ENCODE results near the gene GATA6. TPM values are rescaled to one million over a fixed set of nuclear protein-coding genes. Genes with fewer than 3 reads are reported as not detected.

GATA6 gene
- polyA plus RNA-seq, 4 donors, result 25.9 to 109 (median 32.4) TPM

DNA sequence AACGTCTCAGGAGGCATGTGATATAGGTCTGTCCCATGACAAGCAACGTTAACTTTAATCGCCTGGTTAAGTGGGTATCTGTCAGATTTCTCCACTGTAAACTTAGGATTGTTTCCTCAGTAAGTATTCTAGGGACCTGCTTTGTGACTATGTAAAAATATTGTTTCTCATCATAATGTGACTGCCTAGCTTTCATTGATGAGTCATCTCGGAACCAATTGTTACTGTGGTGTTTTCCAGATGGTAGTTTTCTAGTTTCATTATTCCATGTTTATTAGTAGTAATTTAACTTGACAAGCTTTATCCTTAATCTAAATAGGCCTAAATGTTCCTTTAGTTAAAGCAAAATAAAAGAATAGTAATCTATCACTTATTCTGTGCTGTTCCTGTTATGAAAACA is 28.2 kb upstream of the GATA6 start:
- H3K4me3 ChIP-seq (ENCODE audit: low read depth in 1 of 3, low read length in 3 of 3), result no peak overlapping the region
- H3K36me3 ChIP-seq (ENCODE audit: control insufficient read depth in 3 of 3, insufficient read depth in 2 of 3, low read depth in 1 of 3, low read length in 3 of 3), result peaks cover 0 to 2% (median 0%) of the 10 kb centered on the region in 3 donors
- FAIRE-seq (no peak), DNase-seq (no peak)
- no peaks in the 10 kb centered on the region for H3K27me3 ChIP-seq (ENCODE audit: control insufficient read depth in 3 of 3, insufficient read depth in 3 of 3, low read length in 3 of 3)
- H3K27ac ChIP-seq (ENCODE audit: low read depth in 1 of 3, low read length in 2 of 3), result no peak overlapping the region
- 77 to 88% (median 80%) methylated on average over 4 of the region's 4 CpGs for WGBS, 3 donors
- no peaks in the 10 kb centered on the region for H3K9me3 ChIP-seq (ENCODE audit: control insufficient read depth in 2 of 2, insufficient read depth in 1 of 2, low read depth in 1 of 2, low read length in 1 of 2)
- H3K4me1 ChIP-seq (ENCODE audit: control insufficient read depth in 3 of 3, insufficient read depth in 2 of 3, low read depth in 1 of 3, low read length in 2 of 3), result no peaks in the 10 kb centered on the region

DNA sequence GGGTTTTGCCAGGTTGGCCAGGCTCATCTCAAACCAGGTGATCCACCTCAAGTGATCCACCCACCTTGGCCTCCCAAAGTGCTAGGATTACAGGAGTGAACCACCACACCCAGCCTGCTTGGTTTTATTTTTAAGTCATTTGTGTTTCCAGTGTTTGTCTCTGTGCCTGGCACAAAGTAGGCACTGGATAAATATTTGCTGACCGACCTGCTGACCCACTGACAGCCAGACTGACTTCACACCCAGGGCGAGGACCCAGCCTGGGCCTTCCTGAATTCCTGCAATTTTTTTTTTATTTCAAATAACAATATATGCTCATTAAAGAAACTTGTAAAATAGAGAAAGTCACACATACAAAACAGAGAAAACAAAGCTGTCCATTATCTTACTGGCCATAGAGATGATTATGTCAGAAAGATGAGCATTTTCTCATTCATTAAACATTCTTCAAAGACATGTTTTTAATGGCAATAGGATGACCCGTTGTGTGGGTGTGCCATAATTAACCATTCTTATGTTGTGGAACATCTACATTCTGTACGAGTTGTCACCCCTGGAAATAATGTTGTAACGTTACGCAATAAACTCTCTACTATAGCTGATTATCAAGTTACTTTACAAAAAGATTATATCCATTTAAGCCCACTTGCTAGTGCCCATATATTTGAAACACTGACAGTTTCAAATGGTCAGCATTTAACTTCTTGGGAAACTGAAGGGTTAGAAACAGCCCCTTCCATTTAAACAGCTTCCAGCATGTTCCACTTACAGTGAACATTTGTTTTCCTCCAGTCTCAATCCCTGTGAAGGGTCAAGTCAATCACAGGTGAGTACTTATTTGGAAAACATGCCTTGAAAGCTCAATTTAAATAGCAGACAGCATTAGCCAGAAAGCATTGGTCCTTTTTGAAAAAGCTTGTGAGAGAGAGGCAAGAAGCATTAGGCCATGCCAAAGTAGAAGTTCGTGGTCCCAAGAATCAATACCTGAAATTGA is 25.7 kb upstream of the GATA6 start:
- Histone ChIP-seq H3K36me3 (ENCODE audit: control insufficient read depth in 3 of 3, insufficient read depth in 2 of 3, low read depth in 1 of 3, low read length in 3 of 3) (peaks cover 0 to 2% (median 0%) of the 10 kb centered on the region in 3 donors), H3K4me1 (ENCODE audit: control insufficient read depth in 3 of 3, insufficient read depth in 2 of 3, low read depth in 1 of 3, low read length in 2 of 3) (no peaks in the 10 kb centered on the region), H3K27ac (ENCODE audit: low read depth in 1 of 3, low read length in 2 of 3) (no peak overlapping the region), H3K27me3 (ENCODE audit: control insufficient read depth in 3 of 3, insufficient read depth in 3 of 3, low read length in 3 of 3) (peaks cover 0 to 2% (median 0%) of the 10 kb centered on the region in 3 donors), H3K4me3 (ENCODE audit: low read depth in 1 of 3, low read length in 3 of 3) (no peak overlapping the region), H3K9me3 (ENCODE audit: control insufficient read depth in 2 of 2, insufficient read depth in 1 of 2, low read depth in 1 of 2, low read length in 1 of 2) (no peaks in the 10 kb centered on the region)
- no peak for FAIRE-seq
- WGBS, 3 donors, result 78 to 89% (median 85%) methylated on average over 7 of the region's 7 CpGs
- DNase-seq, result no peak

DNA sequence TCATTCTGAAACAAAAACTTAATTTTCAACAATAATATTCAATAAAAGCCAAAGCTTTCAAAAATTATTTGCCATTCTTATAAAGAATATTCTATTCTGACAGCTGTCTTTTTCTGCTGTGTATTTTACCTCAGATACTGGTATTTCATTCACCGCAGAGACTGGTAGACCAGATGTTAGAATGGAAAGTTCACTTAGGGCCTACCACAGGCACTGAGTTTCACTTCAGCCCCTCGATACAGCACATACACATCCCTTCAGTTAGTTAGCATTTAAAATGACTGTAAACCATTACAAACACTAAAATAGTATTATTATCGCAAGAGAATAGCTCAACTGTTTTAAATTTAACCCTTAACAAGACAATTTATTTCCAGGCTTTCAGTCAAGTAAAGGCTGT is 24.2 kb upstream of the GATA6 start:
- 85 to 99% (median 87%) methylated on average over 3 of the region's 3 CpGs for WGBS, 3 donors
- no peak for FAIRE-seq
- no peak overlapping the region for H3K27ac ChIP-seq (ENCODE audit: low read depth in 1 of 3, low read length in 2 of 3)

DNA sequence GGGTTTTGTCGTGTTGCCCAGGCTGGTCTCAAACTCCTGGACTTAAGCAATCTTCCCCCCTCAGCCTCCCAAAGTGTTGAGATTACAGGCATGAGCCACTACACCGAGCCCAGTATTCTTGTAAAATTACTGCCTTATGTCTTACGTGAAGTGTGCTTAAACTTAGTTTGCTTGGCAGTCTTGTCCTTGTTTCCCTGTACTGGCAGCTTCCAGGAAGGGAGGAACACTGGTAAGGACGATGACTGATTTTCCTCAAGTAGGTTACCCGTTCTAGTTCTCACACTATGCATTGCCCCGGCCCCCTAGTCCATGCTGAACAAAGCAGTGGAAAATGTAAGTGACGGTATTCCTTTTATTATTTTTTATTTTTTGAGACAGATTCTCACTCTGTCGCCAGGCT is 19.7 kb upstream of the GATA6 start:
- WGBS, 3 donors, result 85 to 89% (median 89%) methylated on average over 8 of the region's 8 CpGs
- Histone ChIP-seq H3K36me3 (ENCODE audit: control insufficient read depth in 3 of 3, insufficient read depth in 2 of 3, low read depth in 1 of 3, low read length in 3 of 3) (peaks cover 0 to 1% (median 0%) of the 10 kb centered on the region in 3 donors), H3K4me3 (ENCODE audit: low read depth in 1 of 3, low read length in 3 of 3) (no peak overlapping the region), H3K9me3 (ENCODE audit: control insufficient read depth in 2 of 2, insufficient read depth in 1 of 2, low read depth in 1 of 2, low read length in 1 of 2) (no peaks in the 10 kb centered on the region), H3K27ac (ENCODE audit: low read depth in 1 of 3, low read length in 2 of 3) (no peak overlapping the region), H3K27me3 (ENCODE audit: control insufficient read depth in 3 of 3, insufficient read depth in 3 of 3, low read length in 3 of 3) (peaks cover 0 to 6% (median 0%) of the 10 kb centered on the region in 3 donors), H3K4me1 (ENCODE audit: control insufficient read depth in 3 of 3, insufficient read depth in 2 of 3, low read depth in 1 of 3, low read length in 2 of 3) (no peaks in the 10 kb centered on the region)
- FAIRE-seq (no peak), DNase-seq (no peak)

More for the DNA sequence above, 24.2 kb upstream of the GATA6 start:
- Histone ChIP-seq H3K36me3 (ENCODE audit: control insufficient read depth in 3 of 3, insufficient read depth in 2 of 3, low read depth in 1 of 3, low read length in 3 of 3) (peaks cover 0 to 2% (median 0%) of the 10 kb centered on the region in 3 donors), H3K4me1 (ENCODE audit: control insufficient read depth in 3 of 3, insufficient read depth in 2 of 3, low read depth in 1 of 3, low read length in 2 of 3) (no peaks in the 10 kb centered on the region), H3K9me3 (ENCODE audit: control insufficient read depth in 2 of 2, insufficient read depth in 1 of 2, low read depth in 1 of 2, low read length in 1 of 2) (no peaks in the 10 kb centered on the region), H3K27me3 (ENCODE audit: control insufficient read depth in 3 of 3, insufficient read depth in 3 of 3, low read length in 3 of 3) (peaks cover 0 to 2% (median 0%) of the 10 kb centered on the region in 3 donors), H3K4me3 (ENCODE audit: low read depth in 1 of 3, low read length in 3 of 3) (no peak overlapping the region)
- DNase-seq, result no peak

DNA sequence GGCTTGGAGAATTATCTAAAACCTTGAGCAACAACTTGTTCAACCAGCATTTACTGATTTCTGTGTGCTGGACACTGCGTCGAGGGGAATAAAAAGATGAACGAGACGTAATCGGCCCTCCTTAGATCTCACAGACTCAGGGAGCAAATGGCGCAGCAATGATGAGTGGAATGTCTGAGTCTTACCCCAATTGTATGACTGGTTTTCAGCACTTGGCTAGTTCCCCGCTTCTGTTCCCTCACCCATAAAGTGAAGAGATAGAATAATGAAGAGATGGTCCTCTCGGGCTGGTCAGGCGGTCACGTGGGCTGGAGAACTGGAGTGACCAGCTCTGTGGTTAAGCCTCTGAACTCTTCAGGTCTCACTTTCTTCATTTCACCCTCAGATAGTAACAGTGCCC is 17.3 kb upstream of the GATA6 start:
- FAIRE-seq, result no peak
- H3K36me3 ChIP-seq (ENCODE audit: control insufficient read depth in 3 of 3, insufficient read depth in 2 of 3, low read depth in 1 of 3, low read length in 3 of 3), result peaks cover 0 to 2% (median 0%) of the 10 kb centered on the region in 3 donors
- no peaks in the 10 kb centered on the region for H3K4me1 ChIP-seq (ENCODE audit: control insufficient read depth in 3 of 3, insufficient read depth in 2 of 3, low read depth in 1 of 3, low read length in 2 of 3)
- H3K9me3 ChIP-seq (ENCODE audit: control insufficient read depth in 2 of 2, insufficient read depth in 1 of 2, low read depth in 1 of 2, low read length in 1 of 2), result no peaks in the 10 kb centered on the region
- no peak for DNase-seq
- H3K4me3 ChIP-seq (ENCODE audit: low read depth in 1 of 3, low read length in 3 of 3), result no peak overlapping the region
- H3K27me3 ChIP-seq (ENCODE audit: control insufficient read depth in 3 of 3, insufficient read depth in 3 of 3, low read length in 3 of 3), result peaks cover 0 to 8% (median 0%) of the 10 kb centered on the region in 3 donors
- no peak overlapping the region for H3K27ac ChIP-seq (ENCODE audit: low read depth in 1 of 3, low read length in 2 of 3)
- 86 to 95% (median 93%) methylated on average over 10 of the region's 10 CpGs for WGBS, 3 donors

DNA sequence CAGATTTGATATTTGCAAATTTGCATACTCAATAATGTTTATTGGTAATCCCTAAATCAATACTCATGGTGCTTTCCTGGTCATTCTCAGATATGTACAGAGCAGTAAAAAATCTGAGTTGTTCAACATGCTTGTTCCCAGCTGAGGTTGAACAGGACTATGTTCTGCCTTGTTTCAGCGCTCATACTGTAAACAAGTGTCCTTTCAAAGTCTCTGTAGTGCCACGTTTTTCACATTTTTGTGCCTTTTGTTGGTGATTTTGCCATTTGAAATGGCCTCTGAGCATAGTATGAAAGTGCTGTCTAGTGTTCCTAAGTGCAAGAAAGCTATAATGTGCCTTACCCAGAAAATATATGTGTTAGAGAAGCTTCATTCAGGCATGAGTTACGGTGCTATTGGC is 16.0 kb upstream of the GATA6 start:
- Histone ChIP-seq H3K4me3 (ENCODE audit: low read depth in 1 of 3, low read length in 3 of 3) (no peak overlapping the region), H3K9me3 (ENCODE audit: control insufficient read depth in 2 of 2, insufficient read depth in 1 of 2, low read depth in 1 of 2, low read length in 1 of 2) (no peaks in the 10 kb centered on the region), H3K27me3 (ENCODE audit: control insufficient read depth in 3 of 3, insufficient read depth in 3 of 3, low read length in 3 of 3) (peaks cover 0 to 7% (median 0%) of the 10 kb centered on the region in 3 donors), H3K4me1 (ENCODE audit: control insufficient read depth in 3 of 3, insufficient read depth in 2 of 3, low read depth in 1 of 3, low read length in 2 of 3) (no peaks in the 10 kb centered on the region), H3K36me3 (ENCODE audit: control insufficient read depth in 3 of 3, insufficient read depth in 2 of 3, low read depth in 1 of 3, low read length in 3 of 3) (peaks cover 0 to 2% (median 0%) of the 10 kb centered on the region in 3 donors), H3K27ac (ENCODE audit: low read depth in 1 of 3, low read length in 2 of 3) (no peak overlapping the region)
- DNase-seq (no peak), FAIRE-seq (no peak)
- 61 to 84% (median 76%) methylated on average over 3 of the region's 3 CpGs for WGBS, 3 donors

DNA sequence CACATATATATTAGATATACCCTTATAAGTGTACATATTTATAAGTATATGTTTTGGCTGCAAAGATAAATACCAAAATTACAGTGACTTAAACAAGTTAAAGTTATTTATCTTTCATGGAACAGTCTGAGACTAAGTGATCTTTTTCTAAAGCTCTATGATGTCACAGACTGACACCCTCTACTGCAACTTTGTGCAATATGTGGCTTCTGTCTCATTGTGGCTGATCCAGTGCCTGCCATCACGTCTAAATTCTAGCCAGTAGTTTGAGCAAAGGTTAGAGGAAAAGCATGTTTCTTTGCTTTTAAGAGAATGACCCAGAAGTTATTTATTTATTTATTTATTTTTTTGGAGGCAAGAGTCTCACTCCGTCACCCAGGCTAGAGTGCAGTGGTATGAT is 13.8 kb upstream of the GATA6 start:
- FAIRE-seq (no peak), DNase-seq (no peak)
- peaks cover 0 to 6% (median 0%) of the 10 kb centered on the region in 3 donors for H3K4me1 ChIP-seq (ENCODE audit: control insufficient read depth in 3 of 3, insufficient read depth in 2 of 3, low read depth in 1 of 3, low read length in 2 of 3)
- no peaks in the 10 kb centered on the region for H3K9me3 ChIP-seq (ENCODE audit: control insufficient read depth in 2 of 2, insufficient read depth in 1 of 2, low read depth in 1 of 2, low read length in 1 of 2)
- no peak overlapping the region for H3K4me3 ChIP-seq (ENCODE audit: low read depth in 1 of 3, low read length in 3 of 3)
- H3K27me3 ChIP-seq (ENCODE audit: control insufficient read depth in 3 of 3, insufficient read depth in 3 of 3, low read length in 3 of 3), result peaks cover 0 to 6% (median 0%) of the 10 kb centered on the region in 3 donors
- WGBS, 3 donors, result 68 to 86% (median 78%) methylated on average over 2 of the region's 2 CpGs
- peaks cover 0 to 2% (median 0%) of the 10 kb centered on the region in 3 donors for H3K36me3 ChIP-seq (ENCODE audit: control insufficient read depth in 3 of 3, insufficient read depth in 2 of 3, low read depth in 1 of 3, low read length in 3 of 3)
- H3K27ac ChIP-seq (ENCODE audit: low read depth in 1 of 3, low read length in 2 of 3), result no peak overlapping the region

- WGBS, 3 donors, result 18 to 53% (median 28%) methylated on average over 2 of the region's 2 CpGs
- Histone ChIP-seq H3K27me3 (ENCODE audit: control insufficient read depth in 3 of 3, insufficient read depth in 3 of 3, low read length in 3 of 3) (peaks cover 0 to 11% (median 0%) of the 10 kb centered on the region in 3 donors), H3K9me3 (ENCODE audit: control insufficient read depth in 2 of 2, insufficient read depth in 1 of 2, low read depth in 1 of 2, low read length in 1 of 2) (no peaks in the 10 kb centered on the region), H3K27ac (ENCODE audit: low read depth in 1 of 3, low read length in 2 of 3) (no peak overlapping the region), H3K4me3 (ENCODE audit: low read depth in 1 of 3, low read length in 3 of 3) (no peak overlapping the region), H3K4me1 (ENCODE audit: control insufficient read depth in 3 of 3, insufficient read depth in 2 of 3, low read depth in 1 of 3, low read length in 2 of 3) (peaks cover 0 to 24% (median 0%) of the 10 kb centered on the region in 3 donors), H3K36me3 (ENCODE audit: control insufficient read depth in 3 of 3, insufficient read depth in 2 of 3, low read depth in 1 of 3, low read length in 3 of 3) (peaks cover 0 to 5% (median 0%) of the 10 kb centered on the region in 3 donors)
- no peak for FAIRE-seq
- DNase-seq, result peak; percentile 47 to 53
Measured at GRCh38 chr18:22159014-22159413, 10.4 kb upstream of the GATA6 start.

Data from small intestine (tissue), 7 donors.